Transverse colon (tissue), 3 donors: ENCODE results near the gene SPSB3.

ENCODE experiments used
- EP300 ChIP-seq: sonication (generic); formaldehyde crosslinking; IDR thresholded peaks from one replicate; pipeline ENCODE4 v1.6.1; 2017; ENCODE audit warnings: antibody characterized with exemption, low read depth
- POLR2A ChIP-seq: fragments of 450-650 bp; IDR thresholded peaks from one replicate; pipeline ENCODE4 v1.6.1; 2016; ENCODE audit warnings: antibody characterized with exemption, mild to moderate bottlenecking, moderate library complexity
- TF ChIP-seq, protein P1 (sequence below), 5 experiments: fragments of 200-600 bp in 3 of 5; fragments of 450-650 bp in 2 of 5; sonication (generic) in 3 of 5; IDR thresholded peaks; 1 replicate in 2 of 5; 2 replicates in 3 of 5; pipeline ENCODE4 v1.5.1; 2016 to 2017; ENCODE audit warnings: antibody characterized with exemption in 5 of 5, inconsistent platforms in 3 of 5, mild to moderate bottlenecking in 2 of 5, moderate library complexity in 1 of 5

DNA sequence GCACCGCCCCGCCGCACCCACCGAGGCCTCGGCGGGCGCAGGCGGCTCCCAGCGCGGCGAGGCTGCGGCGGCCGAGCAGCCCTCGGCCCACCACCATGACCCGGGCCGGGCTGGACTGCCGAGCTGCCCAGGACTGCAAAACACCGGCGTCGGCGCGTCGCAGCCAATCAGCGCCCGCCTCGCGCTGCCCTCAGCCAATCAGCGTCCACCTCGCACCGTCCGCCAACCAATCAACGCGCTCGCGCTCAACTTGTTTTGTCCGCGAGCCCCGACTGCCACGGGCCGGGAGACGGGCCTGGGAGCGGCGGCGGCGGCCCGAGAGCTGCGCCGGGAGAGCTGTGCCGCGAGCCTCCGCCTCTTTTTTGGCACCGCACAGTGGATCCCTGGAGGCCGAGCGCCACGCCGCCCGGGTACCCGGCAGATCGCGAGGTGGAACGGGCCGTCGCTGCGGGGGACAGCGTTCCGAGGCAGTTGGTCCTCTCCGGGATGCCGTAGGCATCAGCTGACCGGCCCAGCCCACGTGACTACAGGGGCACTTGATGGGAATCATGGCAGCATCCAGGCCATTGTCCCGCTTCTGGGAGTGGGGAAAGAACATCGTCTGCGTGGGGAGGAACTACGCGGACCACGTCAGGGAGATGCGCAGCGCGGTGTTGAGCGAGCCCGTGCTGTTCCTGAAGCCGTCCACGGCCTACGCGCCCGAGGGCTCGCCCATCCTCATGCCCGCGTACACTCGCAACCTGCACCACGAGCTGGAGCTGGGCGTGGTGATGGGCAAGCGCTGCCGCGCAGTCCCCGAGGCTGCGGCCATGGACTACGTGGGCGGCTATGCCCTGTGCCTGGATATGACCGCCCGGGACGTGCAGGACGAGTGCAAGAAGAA is 44.6 kb upstream of the SPSB3 start, which contains the start of the genes FAHD1 and HAGH:
- TF ChIP-seq POLR2A (peak; percentile 77), EP300 (no peak)
- TF ChIP-seq, protein P1, sequence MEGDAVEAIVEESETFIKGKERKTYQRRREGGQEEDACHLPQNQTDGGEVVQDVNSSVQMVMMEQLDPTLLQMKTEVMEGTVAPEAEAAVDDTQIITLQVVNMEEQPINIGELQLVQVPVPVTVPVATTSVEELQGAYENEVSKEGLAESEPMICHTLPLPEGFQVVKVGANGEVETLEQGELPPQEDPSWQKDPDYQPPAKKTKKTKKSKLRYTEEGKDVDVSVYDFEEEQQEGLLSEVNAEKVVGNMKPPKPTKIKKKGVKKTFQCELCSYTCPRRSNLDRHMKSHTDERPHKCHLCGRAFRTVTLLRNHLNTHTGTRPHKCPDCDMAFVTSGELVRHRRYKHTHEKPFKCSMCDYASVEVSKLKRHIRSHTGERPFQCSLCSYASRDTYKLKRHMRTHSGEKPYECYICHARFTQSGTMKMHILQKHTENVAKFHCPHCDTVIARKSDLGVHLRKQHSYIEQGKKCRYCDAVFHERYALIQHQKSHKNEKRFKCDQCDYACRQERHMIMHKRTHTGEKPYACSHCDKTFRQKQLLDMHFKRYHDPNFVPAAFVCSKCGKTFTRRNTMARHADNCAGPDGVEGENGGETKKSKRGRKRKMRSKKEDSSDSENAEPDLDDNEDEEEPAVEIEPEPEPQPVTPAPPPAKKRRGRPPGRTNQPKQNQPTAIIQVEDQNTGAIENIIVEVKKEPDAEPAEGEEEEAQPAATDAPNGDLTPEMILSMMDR (IDR thresholded peaks at IDR 0.05), result no peak
